Measurements from ENCODE around the gene JRKL.

GRCh38 chr11:96391698-96392307 is 2.0 kb downstream of the JRKL start:
- TF ChIP-seq POLR2A (IDR thresholded peaks at IDR 0.05) = no peak
- TF ChIP-seq, protein P1, sequence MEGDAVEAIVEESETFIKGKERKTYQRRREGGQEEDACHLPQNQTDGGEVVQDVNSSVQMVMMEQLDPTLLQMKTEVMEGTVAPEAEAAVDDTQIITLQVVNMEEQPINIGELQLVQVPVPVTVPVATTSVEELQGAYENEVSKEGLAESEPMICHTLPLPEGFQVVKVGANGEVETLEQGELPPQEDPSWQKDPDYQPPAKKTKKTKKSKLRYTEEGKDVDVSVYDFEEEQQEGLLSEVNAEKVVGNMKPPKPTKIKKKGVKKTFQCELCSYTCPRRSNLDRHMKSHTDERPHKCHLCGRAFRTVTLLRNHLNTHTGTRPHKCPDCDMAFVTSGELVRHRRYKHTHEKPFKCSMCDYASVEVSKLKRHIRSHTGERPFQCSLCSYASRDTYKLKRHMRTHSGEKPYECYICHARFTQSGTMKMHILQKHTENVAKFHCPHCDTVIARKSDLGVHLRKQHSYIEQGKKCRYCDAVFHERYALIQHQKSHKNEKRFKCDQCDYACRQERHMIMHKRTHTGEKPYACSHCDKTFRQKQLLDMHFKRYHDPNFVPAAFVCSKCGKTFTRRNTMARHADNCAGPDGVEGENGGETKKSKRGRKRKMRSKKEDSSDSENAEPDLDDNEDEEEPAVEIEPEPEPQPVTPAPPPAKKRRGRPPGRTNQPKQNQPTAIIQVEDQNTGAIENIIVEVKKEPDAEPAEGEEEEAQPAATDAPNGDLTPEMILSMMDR (IDR thresholded peaks at IDR 0.05) = no peak
